ENCODE measurements around the gene PHYKPL. TPM values are rescaled to one million over a fixed set of nuclear protein-coding genes. Genes with fewer than 3 reads are reported as not detected.
A peak's percentile ranks its signal among the peaks of the same experiment; 100 is the strongest.

Gene PHYKPL
- total and polyA plus RNA-seq, 2 of the 8 experiments (the other 6 are each of a cell fraction or from before 2014, with no cell fraction given), result 25.1 to 32.1 TPM

DNA sequence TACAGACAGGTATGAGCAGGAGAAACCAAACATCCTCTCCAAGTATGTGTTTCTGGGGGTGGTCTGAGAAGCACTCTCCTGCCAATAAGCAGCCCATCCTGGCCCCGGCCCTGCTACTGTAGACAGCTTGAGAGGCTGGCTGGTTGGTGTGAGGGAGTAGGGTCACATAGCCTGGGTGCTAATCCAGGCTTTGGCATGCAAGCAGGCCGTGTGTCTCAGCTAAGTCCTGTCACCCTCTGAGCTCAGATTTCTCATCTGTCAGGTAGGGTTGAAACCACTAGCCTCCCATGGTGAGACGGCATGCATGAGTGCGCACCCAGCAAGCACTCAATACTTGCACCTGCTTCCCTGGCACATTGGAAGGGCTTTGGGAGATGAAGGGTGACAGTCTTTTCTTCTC is 49.8 kb upstream of the PHYKPL start:
- H3K56ac ChIP-seq (replicated peaks; ENCODE audit: insufficient read length, low read depth, low read length), result no peak overlapping the region
- no peak overlapping the region for H4K8ac ChIP-seq (ENCODE audit: extremely low read depth, insufficient read depth, low read length)
- no peak overlapping the region for H4K5ac ChIP-seq (ENCODE audit: insufficient read length, low read depth, low read length)
- H2BK15ac ChIP-seq (ENCODE audit: low read length), result no peak overlapping the region
- no peak overlapping the region for H3K14ac ChIP-seq (ENCODE audit: insufficient read length)
- H2AK5ac ChIP-seq (ENCODE audit: low read depth, low read length), result no peak overlapping the region
- no peak overlapping the region for H3K23ac ChIP-seq (ENCODE audit: insufficient read length)
- no peak overlapping the region for H2BK20ac ChIP-seq (ENCODE audit: low read length)
- no peaks in the 10 kb centered on the region for H3K23me2 ChIP-seq (ENCODE audit: low read depth, low read length)
- H3K27ac ChIP-seq (ENCODE audit: low read depth, low read length), result no peak overlapping the region
- H3K4me3 ChIP-seq (ENCODE audit: extremely low read depth in 1 of 4, insufficient read depth in 2 of 4, low read depth in 3 of 4, low read length in 4 of 4), result no peak overlapping the region
- no peaks in the 10 kb centered on the region for H3K36me3 ChIP-seq (ENCODE audit: control insufficient read depth in 2 of 4, insufficient read depth in 4 of 4, low read length in 3 of 4)
- H2BK12ac ChIP-seq (ENCODE audit: low read depth, low read length), result no peak overlapping the region
- no peak overlapping the region for H4K91ac ChIP-seq (replicated peaks; ENCODE audit: insufficient read length, low read length)
- H2BK5ac ChIP-seq (ENCODE audit: low read depth, low read length), result no peak overlapping the region
- H3K4me1 ChIP-seq (replicated peaks in 1 of 4; ENCODE audit: control insufficient read depth in 3 of 4, insufficient read depth in 4 of 4, low read length in 3 of 4), result peaks cover 0 to 4% (median 2%) of the 10 kb centered on the region in 4 experiments; a peak in 2 of 7 replicates
- H2BK120ac ChIP-seq (replicated peaks; ENCODE audit: low read depth, low read length), result no peak overlapping the region
- H3K4ac ChIP-seq (replicated peaks; ENCODE audit: insufficient read length, low read depth, low read length), result no peak overlapping the region
- no peak for FAIRE-seq
- H3K4me2 ChIP-seq (ENCODE audit: insufficient read depth in 1 of 2, low read depth in 2 of 2, low read length in 2 of 2), result no peak overlapping the region
- POLR2A ChIA-PET (ENCODE audit: partially characterized antibody), result no interaction called here
- no peaks in the 10 kb centered on the region for H3K79me2 ChIP-seq (ENCODE audit: control insufficient read depth in 1 of 2, insufficient read depth in 2 of 2, low read length in 2 of 2)
- 0 out of 2 replicates have a peak overlapping the region, but pooled peaks have one; percentile 4 for H3K18ac ChIP-seq (ENCODE audit: extremely low read depth, low read length)
- no peak for DNase-seq (ENCODE audit: low read depth in 1 of 2, low spot score in 2 of 2)
- H3K27me3 ChIP-seq (replicated peaks in 1 of 4; ENCODE audit: control insufficient read depth in 3 of 4, extremely low read depth in 1 of 4, insufficient read depth in 3 of 4, low read length in 3 of 4), result peaks cover 0 to 10% (median 2%) of the 10 kb centered on the region in 4 experiments; a peak in 4 of 7 replicates
- peaks cover 0 to 4% of the 10 kb centered on the region in 2 experiments; a peak in 1 of 4 replicates for H3K9me3 ChIP-seq (ENCODE audit: insufficient read depth in 2 of 2, low read depth in 1 of 2, low read length in 1 of 2)
- H3K9ac ChIP-seq (replicated peaks in 1 of 4; ENCODE audit: extremely low read depth in 1 of 4, low read depth in 3 of 4, low read length in 3 of 4), result no peak overlapping the region
- no peaks in the 10 kb centered on the region for H4K20me1 ChIP-seq (replicated peaks in 1 of 2; ENCODE audit: control insufficient read depth in 1 of 2, insufficient read depth in 2 of 2, low read length in 2 of 2)
- WGBS, 2 experiments (ENCODE audit: extremely low coverage in 1 of 2, insufficient coverage in 1 of 2, insufficient read length in 1 of 2, insufficient replicate concordance in 2 of 2, low coverage in 1 of 2, low lambda C conversion rate in 2 of 2, missing lambda C conversion rate in 1 of 2), result 97% methylated on average over 4 of the region's 4 CpGs; no CpG with 5 or more reads in 1 of the 2 experiments
- CTCF ChIA-PET (ENCODE audit: partially characterized antibody), result interaction anchor here (0.6 to 10.0 kb wide), 18 partner anchors 7 to 930 kb away, joined by 3 to 131 read pairs (median 8); partner anchors contain the start of gene COL23A1
- H2AFZ ChIP-seq (ENCODE audit: low read length), result no peak overlapping the region
- H3K79me1 ChIP-seq (ENCODE audit: low read depth, low read length), result no peaks in the 10 kb centered on the region
- TF ChIP-seq EGR1 (IDR thresholded peaks at IDR 0.05; ENCODE audit: borderline replicate concordance, low read depth, low read length), result no peak
